Fibroblast of mammary gland (primary cell): ENCODE measurements around the gene GNA15.
"Not testable (repeated sequence)": the region's sequence is repeated elsewhere in the genome, so short reads cannot be mapped to it uniquely, and the experiment has no call there.

ENCODE experiments used
- DNase-seq: peaks from one replicate; pipeline ENCODE4 v3.0.0-alpha.2; 2010; ENCODE audit warnings: low read depth
- H3K4me3 ChIP-seq: 2 replicates; pipeline ENCODE4 v1.5.1; 2011; ENCODE audit warnings: low read depth, mild to moderate bottlenecking, low read length, moderate library complexity; ENCODE audit not compliant: control insufficient read depth
- CTCF ChIP-seq: conservative IDR thresholded peaks from 2 replicates; pipeline ENCODE4 v1.5.1; 2011; ENCODE audit warnings: low read depth, low read length, inconsistent platforms; ENCODE audit not compliant: control insufficient read depth, insufficient read depth

GNA15 gene

DNA sequence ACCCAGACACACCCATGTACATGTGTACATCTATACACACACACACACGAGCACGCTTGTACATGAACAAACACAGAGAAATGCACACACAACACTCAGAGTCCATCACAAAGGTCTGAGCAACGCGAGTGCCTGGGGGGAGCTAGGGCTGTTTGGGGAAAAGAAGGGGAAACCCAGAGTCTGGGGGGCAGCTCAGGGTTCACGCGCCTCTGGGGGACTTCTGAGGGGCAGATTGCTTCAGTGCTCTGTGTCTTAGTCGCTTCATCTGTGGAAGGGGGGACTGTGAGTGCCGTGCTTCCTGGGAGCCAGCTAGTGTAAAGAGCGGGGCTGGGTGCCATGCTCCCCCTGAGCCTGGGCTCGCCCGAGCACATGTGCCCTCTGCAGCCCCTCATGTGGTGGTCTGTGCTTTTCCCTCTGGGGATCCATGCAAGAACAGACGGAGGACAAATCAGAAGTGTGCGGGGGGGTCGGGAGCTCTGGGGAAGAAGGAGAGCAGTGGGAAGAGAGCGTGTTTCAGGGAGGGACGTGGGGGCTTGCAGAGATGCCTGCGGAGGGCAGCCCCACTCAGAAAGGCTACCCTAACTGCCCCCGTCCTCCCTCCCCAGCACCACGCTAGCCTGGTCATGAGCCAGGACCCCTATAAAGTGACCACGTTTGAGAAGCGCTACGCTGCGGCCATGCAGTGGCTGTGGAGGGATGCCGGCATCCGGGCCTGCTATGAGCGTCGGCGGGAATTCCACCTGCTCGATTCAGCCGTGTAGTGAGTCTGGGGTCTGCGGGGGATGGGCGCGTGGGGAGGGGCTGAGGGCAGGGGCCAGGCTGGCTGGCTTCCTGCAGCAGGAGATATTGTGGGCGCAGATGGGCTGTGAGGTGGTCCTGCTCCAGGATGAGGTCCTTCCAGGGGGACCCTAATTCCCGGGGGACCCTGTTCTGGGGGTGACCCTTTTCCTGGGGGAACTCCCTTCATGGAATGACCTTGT lies 14.0 kb downstream of the GNA15 start:
- no peak for DNase-seq
- TF ChIP-seq CTCF: no peak
- H3K4me3 ChIP-seq: no peak overlapping the region

DNA sequence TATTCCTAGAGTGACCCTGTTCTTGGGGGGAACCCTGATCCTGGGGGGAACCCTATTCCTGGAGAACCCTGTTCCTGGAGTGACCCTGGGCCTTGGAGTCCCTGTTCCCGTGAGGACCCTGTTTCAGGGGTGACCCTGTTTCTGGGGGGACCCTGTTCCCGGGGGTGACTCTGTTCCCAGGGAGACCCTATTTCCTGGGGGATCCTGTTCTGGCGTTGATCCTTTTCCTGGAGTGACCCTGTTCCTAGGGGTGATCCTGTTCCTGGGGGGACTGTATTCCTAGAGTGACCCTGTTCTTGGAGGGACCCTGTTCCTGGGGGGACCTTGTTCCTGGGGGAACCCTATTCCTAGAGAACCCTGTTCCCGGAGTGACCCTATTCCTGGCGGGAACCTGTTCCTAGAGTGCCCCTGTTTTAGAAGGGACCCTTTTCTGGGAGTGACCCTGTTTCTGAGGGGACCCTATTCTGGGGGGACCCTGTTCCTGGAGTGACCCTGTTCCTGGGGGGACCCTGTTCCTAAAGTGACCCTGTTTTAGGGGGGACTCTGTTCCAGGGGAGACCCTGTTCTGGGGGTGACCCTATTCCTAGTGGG lies 15.0 kb downstream of the GNA15 start:
- no peak overlapping the region for H3K4me3 ChIP-seq
- no peak for TF ChIP-seq CTCF

DNA sequence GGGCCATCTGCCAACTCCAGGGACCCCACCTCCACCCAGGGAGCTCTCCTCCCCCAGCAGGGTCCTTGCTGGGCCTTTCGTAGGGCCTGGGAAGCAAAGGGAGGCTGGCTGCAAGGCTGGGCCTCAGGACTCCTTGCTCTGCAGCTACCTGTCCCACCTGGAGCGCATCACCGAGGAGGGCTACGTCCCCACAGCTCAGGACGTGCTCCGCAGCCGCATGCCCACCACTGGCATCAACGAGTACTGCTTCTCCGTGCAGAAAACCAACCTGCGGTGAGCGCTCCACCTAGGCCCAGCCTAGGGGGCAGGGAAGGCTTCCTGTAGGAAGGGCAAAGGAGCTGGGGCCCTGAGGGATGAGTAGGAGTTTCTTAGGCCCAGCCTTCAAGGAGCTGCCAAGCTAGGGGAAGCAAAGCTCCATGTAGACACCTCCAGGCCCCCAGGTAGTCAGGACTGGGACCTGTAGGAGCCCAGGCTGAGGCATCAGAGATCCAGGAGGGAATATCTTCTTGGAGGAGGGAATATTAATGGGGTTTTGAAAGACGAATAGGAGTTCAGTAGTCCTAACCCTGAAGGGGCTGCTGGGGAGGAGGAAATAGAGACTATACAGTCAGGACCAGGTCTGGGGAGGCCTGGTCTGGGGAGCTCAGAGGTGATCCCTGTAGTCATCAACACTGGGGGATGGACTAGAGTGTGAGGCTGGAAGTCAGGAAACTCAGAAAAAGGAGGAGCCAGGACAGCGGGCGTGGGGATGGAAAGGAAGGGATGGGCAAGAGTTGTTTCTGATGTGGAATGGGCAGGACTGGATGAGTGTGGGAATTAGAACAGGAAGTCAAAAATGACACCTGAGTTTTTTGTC lies 16.0 kb downstream of the GNA15 start:
- TF ChIP-seq CTCF: no peak
- DNase-seq: no peak
- no peak overlapping the region for H3K4me3 ChIP-seq

More for the DNA sequence above, 15.0 kb downstream of the GNA15 start:
- no peak for DNase-seq

- H3K4me3 ChIP-seq: no peak overlapping the region
Observed at GRCh38 chr19:3152419-3152780, 16.6 kb downstream of the GNA15 start.

GRCh38 chr19:3153286-3154230 lies 17.7 kb downstream of the GNA15 start:
- no peak for TF ChIP-seq CTCF
- no peak for DNase-seq

More at GRCh38 chr19:3152419-3152780, 16.6 kb downstream of the GNA15 start:
- TF ChIP-seq CTCF: no peak
- DNase-seq: no peak

GRCh38 chr19:3154447-3154846 lies 18.6 kb downstream of the GNA15 start:
- H3K4me3 ChIP-seq: not testable (repeated sequence)

More at GRCh38 chr19:3153286-3154230, 17.7 kb downstream of the GNA15 start:
- no peak overlapping the region for H3K4me3 ChIP-seq

More at GRCh38 chr19:3154447-3154846, 18.6 kb downstream of the GNA15 start:
- DNase-seq: not testable (repeated sequence)
